MV-4-11 (cell line): ENCODE results near the gene CCDC112.
"Not testable (repeated sequence)": the region's sequence is repeated elsewhere in the genome, so short reads cannot be mapped to it uniquely, and the experiment has no call there.

Source experiments
- DNase-seq: peaks from one replicate; lab custom pipeline; 2025; lab: John Stamatoyannopoulos, UW

Gene CCDC112

DNA sequence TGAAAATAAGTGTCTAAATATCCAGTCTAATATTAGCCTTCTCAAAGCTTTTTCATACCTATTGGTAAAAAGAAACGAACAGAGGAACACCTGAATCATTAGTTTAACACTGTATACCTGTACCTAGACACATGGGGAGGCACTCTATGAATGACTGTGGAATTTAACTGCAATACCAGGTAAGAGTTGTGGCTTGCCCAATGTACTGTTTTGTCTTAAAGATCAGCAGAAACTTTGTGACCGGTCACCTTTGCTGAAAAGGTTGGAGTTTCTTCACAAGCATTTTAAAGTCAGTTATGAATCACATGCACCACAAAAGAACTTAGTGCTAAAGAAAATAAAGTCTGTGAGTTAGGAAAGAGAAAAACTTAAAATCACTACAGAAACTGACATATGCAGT is 36.2 kb downstream of the CCDC112 start:
- DNase-seq: no peak

DNA sequence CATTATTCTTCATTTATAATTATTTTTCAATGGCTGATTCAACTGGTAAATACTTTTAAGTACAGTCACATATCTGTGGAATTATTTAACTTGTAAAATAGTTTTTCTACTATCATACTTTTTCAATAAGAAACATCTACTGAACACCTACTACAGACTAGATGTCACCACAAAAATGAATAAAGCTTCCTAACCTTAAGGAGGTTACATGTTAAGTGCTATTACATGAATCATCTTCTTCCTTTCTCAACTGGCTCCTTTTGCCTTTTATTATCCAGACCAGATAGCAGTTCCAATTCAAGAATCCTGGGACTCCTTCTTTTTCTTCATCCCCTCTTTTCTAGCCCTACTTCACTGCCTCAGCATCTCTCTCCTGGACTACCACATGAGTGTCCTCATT is 38.5 kb downstream of the CCDC112 start:
- no peak for DNase-seq

DNA sequence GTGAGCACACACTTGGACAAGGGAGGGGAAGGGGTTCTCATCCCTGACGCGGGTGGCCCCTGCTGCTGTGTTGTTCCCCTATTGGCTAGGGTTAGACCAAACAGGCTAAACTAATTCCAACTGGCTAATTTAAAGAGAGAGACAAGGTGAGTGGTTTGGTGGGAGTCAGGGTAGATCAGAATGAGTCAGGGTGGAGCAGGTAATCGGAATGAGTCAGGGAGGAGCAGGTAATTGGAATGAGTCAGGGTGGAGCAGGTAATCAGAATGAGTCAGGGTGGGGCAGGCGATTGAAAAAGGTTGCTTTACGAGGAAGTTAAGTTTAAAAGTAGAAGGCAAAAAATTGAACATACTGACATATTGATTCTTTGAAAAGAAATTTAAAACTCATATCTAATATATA is 47.1 kb downstream of the CCDC112 start:
- not testable (repeated sequence) for DNase-seq

DNA sequence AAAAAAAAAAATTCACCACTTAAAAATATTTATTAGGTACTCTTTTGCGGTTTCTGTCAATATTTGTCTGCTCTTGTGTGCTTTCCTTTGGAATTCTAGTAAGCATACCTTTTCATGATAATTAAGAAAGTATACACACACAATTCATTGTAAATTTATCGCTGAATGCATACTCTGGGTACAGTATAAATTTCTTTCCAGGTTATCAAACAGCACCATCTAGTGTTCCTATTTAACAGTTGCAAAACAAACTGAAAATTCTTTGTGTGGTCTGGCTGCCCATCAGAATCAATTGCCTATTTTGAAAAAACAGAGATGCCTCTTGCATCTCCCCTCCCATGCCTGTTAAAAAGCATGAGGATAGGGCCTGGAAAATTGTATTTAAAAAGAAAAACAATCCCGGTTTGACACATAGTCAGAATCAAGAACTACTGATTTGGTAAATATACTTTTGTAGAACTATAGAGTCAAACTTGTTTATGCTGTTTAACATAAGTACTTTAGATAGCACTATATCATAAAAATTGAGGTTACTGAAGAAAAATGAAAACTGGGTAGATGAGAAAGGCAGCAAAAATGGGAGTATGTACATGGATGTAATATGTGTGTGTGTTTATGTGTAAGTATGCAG is 50.0 kb downstream of the CCDC112 start:
- peak; percentile 38 for DNase-seq

DNA sequence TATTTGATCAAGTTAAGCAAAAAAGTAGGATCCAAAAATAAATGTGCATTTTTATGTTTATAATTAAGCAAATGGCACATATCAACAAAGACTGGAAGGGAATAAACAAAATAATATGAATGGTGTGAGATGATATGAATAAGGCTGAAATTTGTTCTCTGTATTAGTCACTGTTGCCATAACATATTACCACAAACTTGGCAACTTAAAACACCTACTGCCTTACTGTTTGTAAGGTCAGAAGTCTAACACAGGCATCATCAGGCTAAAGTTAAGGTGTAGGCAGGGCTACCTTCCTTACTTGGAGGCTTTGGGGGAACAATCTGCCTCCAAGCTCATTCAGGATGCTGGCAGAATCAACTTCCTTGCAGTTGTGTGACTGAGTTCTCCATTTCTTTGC is 53.0 kb downstream of the CCDC112 start:
- DNase-seq: no peak

DNA sequence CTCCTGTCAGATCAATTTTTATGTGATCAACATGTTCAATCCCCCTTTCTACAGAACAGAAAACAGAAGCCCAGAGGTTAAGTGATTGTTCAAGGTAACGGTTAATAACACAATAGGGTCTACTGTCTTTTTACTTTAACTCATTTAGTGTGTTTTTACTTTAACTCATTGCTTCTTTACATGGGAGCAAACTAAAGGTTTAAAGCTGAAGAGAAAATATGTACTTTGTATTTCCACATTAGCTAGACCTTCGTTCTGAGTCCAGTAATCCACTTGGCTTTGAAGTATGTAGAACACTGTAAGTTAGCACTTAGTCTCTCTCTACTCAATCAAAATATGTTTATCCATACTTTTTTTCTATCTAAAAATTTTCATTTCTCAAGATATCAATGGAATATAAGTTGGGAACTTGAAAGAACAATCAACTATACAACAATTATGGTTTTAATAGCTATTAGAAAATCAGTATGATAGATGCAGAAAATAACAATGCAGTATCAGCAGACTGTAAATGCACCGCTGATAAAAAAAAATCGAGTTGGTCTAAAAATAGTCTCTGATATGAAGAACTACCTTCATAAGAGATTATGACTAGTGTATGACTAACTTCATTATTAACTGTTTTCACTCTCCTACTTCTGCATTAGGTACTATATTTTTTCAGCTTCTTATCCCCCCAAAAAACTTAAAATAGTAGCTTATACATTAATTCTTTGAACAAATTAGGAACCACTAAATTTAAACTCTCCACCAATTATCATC is 54.4 kb downstream of the CCDC112 start:
- DNase-seq: no peak

DNA sequence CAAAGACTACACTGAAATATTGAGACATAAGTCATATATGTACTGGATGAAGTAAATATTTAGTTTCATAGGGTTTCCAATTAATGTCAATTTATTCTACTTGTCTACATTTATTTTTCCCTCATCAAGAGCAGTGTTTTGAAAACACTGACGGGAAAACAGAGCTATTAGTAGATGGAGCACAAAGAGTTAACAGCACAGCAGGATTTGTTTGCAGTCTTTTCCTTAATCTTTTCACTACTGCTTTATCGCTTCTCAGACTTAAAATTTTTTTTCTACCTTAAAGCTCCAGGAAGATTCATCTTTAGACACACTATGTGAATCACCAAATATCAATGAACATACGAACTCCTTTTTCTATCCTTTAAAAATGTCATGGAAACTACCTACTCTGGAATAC is 59.4 kb downstream of the CCDC112 start:
- DNase-seq: no peak

DNA sequence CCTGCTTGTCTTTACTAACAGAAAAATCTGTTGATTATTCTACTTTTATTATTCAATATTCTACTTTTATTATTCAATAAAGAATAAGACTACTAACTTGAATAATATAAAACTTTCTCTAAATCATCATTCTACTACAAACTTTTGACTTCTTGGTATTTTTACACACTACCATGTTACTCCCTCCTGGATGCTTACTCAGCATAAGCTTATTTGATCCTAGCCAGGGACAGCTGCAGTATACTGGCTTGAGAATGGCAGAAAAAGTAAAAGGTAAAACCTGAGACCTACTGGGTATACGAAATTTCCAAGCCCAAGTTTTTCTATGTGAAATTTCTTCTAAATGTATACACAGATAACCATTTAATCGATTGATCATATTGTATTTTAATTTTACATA is 59.9 kb downstream of the CCDC112 start:
- no peak for DNase-seq

DNA sequence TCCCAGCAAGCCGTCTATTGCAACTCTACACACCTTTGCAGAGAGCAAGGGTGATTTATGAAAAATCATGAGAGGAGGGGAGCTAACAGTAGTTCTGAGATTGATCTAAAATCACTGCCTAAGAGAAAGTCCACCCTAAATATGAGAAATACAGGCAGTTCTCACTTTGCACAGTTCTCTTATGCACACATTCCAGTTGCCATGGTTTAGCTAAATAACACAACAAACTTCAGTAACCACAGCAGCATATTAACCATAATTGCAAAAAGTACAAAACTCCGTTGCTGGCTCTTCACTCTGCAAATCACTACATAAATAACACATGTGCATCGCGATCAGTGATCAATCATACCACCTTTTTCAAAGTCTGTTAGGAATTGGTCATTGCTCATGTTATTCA is 64.9 kb downstream of the CCDC112 start:
- no peak for DNase-seq

DNA sequence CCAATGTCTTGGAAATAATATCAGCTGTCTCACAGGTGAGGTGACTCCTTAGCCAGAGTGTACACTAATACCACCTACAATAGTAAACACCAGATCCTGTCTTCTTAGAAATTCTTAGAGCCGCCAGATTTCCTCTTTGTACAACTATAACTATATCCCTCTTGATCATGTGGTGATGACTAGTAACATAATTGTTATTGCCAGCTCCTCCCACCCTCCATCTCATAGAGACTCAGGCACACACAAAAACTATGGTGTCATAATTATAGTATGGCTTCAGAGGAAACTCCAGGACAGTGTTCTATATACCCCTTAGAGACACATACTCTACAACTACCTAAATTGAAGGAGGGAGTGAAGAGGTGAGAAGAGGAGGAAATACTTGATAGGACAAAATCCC is 66.8 kb downstream of the CCDC112 start:
- no peak for DNase-seq

DNA sequence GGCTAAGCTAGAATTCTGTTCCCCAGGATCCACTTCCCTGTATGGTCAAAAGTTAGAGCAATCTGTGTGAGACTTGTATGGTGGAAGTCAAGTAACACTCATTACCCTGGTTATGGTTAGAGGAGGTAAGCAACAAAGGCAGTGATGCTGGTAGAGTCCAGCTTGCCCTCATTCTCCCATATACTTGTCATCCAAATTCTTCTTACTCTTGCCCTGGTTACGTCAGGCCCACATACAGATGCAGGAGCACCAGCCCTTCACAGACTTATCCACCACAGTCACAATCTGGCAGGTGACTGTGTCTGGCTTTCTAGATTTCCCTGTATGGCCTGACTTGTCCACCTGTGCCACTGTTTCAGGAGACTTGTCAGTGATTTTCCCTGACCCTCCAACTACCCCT is 69.2 kb downstream of the CCDC112 start:
- DNase-seq: peak; percentile 16
